HEK293T (cell line): Measurements from ENCODE around the gene RIPOR2.

Experiments used
- ARNT ChIP-seq: fragments of 450-650 bp; IDR thresholded peaks from 2 replicates; pipeline ENCODE4 v1.6.1; 2017; ENCODE audit warnings: mild to moderate bottlenecking
- BHLHE40 ChIP-seq: fragments of 450-650 bp; IDR thresholded peaks from 2 replicates; pipeline ENCODE4 v1.6.1; 2016; ENCODE audit warnings: mild to moderate bottlenecking, moderate library complexity, borderline replicate concordance
- CTBP1 ChIP-seq: fragments of 450-650 bp; IDR thresholded peaks from 2 replicates; pipeline ENCODE4 v1.6.1; 2016; ENCODE audit warnings: borderline replicate concordance
- ELF4 ChIP-seq: fragments of 450-650 bp; IDR thresholded peaks from 2 replicates; pipeline ENCODE4 v1.6.1; 2017; ENCODE audit warnings: antibody characterized with exemption
- FOXA1 ChIP-seq: fragments of 450-650 bp; IDR thresholded peaks from 2 replicates; pipeline ENCODE4 v1.6.1; 2016; ENCODE audit warnings: mild to moderate bottlenecking
- FOXK2 ChIP-seq: fragments of 450-650 bp; IDR thresholded peaks from 2 replicates; pipeline ENCODE4 v1.6.1; 2016; ENCODE audit warnings: mild to moderate bottlenecking
- FOXM1 ChIP-seq: fragments of 450-650 bp; IDR thresholded peaks from 2 replicates; pipeline ENCODE4 v1.6.1; 2017; ENCODE audit warnings: mild to moderate bottlenecking, borderline replicate concordance
- NFRKB ChIP-seq: fragments of 450-650 bp; IDR thresholded peaks from 2 replicates; pipeline ENCODE4 v1.6.1; 2016; ENCODE audit warnings: mild to moderate bottlenecking, moderate library complexity
- SP1 ChIP-seq: fragments of 450-650 bp; IDR thresholded peaks from 2 replicates; pipeline ENCODE4 v1.6.1; 2017
- SUZ12 ChIP-seq: fragments of 450-650 bp; IDR thresholded peaks from 2 replicates; pipeline ENCODE4 v1.6.1; 2016; ENCODE audit warnings: mild to moderate bottlenecking
- TARDBP ChIP-seq: fragments of 450-650 bp; IDR thresholded peaks from 2 replicates; pipeline ENCODE4 v1.6.1; 2016
- ZNF384 ChIP-seq: fragments of 450-650 bp; IDR thresholded peaks from 2 replicates; pipeline ENCODE4 v1.6.1; 2016
- TF ChIP-seq, protein P1 (sequence below): fragments of 450-650 bp; IDR thresholded peaks from 2 replicates; pipeline ENCODE4 v1.6.1; 2016

DNA sequence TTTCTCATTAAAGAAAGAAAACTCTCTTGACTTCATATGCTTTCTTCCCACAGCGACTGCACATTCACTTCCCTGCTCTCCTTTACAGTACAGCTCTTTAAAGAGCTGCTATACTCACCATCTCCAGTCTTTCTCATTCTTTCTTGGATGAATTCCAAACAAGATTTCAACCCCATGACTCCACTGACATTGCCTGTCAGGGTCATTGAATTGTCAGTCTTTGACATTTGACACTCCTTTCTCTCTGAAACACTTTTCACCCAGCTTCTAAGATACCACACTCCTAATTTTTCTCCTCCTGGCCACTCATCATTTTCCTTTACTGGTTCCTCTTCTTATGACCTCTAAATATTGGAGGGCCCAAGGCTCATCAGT, 136.2 kb downstream of the RIPOR2 start:
- TF ChIP-seq, protein P1, sequence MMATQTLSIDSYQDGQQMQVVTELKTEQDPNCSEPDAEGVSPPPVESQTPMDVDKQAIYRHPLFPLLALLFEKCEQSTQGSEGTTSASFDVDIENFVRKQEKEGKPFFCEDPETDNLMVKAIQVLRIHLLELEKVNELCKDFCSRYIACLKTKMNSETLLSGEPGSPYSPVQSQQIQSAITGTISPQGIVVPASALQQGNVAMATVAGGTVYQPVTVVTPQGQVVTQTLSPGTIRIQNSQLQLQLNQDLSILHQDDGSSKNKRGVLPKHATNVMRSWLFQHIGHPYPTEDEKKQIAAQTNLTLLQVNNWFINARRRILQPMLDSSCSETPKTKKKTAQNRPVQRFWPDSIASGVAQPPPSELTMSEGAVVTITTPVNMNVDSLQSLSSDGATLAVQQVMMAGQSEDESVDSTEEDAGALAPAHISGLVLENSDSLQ: peak; percentile 5; the same call in 1 of the 2 replicates
- no peak for TF ChIP-seq SP1
- TF ChIP-seq FOXA1: no peak
- no peak for TF ChIP-seq FOXK2
- no peak for TF ChIP-seq SUZ12
- TF ChIP-seq TARDBP: no peak
- TF ChIP-seq BHLHE40: no peak
- no peak for TF ChIP-seq ARNT
- no peak for TF ChIP-seq FOXM1
- TF ChIP-seq ELF4: no peak
- no peak for TF ChIP-seq CTBP1
- no peak for TF ChIP-seq NFRKB
- TF ChIP-seq ZNF384: no peak
